ENCODE data around the gene ADGRL2.

ADGRL2 gene

DNA sequence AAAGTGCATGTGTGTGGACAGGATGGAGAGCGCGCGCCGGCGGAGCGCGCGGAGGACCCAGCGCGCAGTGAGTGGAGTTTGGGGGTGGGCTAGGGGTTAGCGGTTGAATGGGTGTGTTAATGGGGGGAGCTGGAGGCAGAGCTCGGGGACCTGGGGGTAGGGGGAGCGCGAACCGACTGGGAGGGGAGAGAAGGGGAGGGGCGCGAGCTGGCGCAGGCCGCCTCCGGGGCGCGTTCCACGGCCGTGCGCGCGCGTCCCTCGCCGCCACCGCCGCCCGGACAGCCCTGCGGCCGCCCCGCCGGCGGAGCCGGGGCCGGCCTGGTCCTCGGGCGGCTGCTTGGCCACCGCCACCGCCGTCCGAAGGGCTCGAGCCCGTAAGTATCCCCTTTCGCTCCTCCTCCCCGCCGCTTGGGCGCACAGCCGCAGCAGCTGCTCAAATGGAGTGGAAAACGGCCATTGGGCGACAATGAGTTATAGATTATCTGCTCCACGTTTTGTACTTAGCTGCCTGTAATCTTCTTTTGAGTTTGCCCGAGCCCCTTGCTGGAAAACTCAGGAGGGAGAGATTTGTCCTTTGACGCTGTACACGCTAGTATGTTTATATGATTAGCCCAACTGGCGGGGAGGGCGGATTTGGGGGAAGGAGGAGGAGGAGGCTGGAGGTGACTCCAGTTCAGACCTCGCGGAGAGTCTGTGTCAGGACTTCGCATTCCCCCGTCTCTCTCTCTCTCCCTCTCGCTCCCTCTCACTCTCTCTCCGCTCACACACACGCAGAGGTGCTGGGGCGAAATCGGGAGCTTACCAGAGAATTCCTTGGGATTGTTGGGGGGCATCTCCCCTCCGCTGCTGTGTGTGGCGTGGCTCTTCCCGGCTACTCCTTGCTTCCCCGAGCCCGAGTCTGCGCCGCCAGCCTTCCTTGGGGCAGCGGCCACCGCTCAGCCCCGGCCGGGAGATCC lies at the start of gene ADGRL2:
Gene ADGRL2, plus strand, starts transcription at position 240 of the 956 bp plus-strand sequence. CDS start 36,051 bp downstream, outside the sequence.
- no peak for DNase-seq (ENCODE audit: low read depth in 2 of 2)

DNA sequence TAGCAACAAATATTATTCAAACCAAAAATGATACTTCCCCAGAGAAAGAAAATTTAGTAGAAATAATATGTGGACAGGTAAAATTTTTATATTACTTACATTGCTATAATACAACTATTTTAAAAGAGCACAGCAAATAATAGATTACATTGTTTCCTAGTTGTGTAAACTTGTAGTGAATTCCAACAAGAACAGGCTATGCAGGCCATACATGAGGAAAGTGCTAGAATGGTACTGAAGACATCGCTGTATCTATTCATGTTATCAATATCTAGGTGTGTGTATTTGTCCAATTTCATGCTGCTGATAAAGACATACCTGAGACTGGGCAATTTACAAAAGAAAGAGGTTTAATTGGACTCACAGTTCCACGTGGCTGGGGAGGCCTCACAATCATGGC lies 47.9 kb upstream of the ADGRL2 start:
- no peak for DNase-seq (ENCODE audit: low read depth in 2 of 2)

DNA sequence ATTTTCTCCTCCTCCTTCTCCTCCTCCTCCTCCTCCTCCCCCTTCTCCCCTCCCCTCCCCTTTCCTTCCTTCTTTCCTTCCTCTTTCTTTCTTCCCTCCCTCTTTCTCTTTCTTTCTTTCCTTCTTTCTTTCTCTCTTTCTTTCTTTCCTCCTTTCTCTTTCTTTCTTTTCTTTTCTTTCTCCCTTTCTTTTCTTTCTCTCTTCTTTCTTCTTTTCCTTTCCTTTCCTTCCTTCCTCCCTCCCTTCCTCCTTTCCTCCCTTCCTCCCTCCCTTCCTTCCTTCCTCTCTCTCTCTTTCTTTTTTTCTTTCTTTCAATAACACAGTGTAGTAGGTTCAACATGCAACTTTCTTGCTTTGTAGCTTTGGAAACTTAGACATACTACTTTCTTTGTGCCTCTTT lies 46.3 kb upstream of the ADGRL2 start:
- no peak for DNase-seq (ENCODE audit: low read depth in 2 of 2)

DNA sequence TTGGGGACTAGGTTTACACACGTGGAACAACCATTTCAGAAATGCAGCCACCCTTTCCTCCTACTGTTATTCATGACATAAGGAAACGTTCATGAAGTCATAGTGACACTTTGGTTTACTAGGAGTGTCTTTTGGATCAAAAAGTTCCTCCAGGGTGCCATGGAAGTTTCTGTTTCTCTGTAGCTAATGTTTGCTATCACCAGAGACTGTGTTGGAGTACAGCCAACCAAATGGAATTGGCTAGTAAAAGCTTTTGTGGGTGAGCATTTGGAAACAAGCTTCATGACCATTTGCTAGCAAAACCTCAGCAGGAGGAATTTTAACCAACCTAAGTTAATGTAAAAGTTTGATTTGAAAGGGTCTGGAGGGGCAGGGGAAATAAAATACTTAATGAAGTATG lies 43.9 kb upstream of the ADGRL2 start:
- no peak for DNase-seq (ENCODE audit: low read depth in 2 of 2)

DNA sequence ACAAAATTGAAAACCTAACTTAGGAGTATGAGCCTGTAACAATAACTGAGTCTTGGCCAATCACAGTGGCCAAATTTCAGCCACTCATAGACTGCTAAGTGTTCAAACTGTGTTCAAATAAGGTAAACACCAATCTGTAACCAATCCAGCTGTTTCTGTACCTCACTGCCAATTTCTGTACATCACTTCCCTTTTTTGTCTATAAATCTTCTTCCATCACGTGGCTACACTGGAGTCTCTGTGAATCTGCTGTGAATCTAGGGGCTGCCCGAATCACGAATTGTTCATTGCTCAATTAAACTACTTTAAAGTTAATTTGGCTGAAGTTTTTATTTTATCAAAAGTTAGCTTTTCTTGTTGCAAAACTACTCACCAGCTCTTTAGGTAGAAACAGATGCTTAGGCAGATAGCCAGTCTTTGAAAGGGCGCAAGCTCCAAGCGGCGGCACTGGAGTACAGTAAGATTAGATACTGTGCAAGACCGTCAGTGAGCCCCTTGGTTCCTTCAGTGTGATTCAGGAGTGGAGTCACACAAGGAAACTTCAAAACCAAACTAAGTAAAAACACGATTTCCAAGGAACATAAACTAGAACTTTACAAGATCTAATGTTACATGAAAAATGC lies 43.2 kb upstream of the ADGRL2 start:
- DNase-seq (ENCODE audit: low read depth in 2 of 2): no peak

DNA sequence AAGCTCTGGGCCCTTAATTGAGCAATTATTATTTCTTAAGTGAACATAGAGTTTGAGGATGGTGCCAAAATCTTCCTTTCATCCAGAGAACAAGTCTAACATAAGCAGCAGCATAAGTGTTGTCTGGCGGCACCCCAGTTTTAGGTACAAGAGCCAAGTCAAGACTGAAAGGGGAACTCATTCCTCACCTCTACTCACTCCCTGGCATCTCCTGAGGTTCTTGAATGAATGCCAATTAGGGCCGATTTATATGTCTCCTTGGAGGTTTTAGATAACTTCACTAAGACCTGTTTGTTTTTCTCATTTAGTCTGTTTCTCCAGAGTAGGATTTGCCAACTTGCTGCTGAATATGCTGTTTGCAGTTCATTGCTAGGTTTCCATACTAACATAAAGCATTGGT lies 42.6 kb upstream of the ADGRL2 start:
- no peak for DNase-seq (ENCODE audit: low read depth in 2 of 2)

DNA sequence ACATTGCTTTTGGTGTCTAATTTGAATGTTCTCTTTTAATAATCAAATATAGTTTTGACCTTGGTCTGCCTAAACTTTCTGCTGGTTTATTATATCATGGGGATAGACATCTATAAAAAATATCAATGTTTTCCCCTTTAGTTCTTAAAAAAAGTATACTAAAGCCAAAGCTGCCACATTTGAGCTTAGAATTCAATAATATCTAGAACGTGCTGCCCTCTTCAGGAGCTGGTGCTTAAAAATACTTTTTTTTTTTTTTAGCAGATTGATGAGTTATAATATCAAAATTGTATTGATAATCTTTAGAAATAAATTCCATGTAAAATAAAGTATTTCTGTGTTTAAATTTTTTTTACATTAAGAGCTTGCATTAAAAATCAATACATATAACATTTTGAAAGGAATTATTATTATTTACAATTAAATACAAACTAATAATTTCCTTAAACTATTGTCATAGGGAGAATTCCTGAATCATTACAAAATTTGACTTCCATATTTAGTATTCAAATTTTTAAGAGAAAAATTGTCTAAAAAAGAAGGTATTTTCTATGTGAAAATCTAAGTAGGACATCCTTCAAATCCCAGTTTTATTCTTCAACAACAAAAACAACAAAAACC lies 40.1 kb upstream of the ADGRL2 start:
- no peak for DNase-seq (ENCODE audit: low read depth in 2 of 2)

DNA sequence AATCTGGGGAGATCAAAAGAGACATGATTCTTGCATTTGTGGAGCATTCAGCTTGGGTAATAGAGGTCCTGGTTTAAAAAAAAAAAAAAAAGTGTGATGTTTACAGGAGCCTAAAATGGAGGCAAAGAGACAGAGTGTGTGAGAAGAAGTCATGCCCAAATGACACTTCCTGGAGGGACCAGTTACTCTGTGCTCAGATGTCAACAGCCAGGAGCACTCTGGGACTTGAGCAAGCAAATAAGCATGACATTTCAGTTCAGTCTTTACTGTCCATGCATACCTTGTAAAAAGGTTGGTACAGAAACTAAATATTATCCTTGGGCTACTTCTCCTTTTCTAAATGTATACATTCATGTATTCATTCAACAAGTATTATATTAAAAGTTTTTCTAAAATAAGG lies 25.2 kb upstream of the ADGRL2 start:
- no peak for DNase-seq (ENCODE audit: low read depth in 2 of 2)

DNA sequence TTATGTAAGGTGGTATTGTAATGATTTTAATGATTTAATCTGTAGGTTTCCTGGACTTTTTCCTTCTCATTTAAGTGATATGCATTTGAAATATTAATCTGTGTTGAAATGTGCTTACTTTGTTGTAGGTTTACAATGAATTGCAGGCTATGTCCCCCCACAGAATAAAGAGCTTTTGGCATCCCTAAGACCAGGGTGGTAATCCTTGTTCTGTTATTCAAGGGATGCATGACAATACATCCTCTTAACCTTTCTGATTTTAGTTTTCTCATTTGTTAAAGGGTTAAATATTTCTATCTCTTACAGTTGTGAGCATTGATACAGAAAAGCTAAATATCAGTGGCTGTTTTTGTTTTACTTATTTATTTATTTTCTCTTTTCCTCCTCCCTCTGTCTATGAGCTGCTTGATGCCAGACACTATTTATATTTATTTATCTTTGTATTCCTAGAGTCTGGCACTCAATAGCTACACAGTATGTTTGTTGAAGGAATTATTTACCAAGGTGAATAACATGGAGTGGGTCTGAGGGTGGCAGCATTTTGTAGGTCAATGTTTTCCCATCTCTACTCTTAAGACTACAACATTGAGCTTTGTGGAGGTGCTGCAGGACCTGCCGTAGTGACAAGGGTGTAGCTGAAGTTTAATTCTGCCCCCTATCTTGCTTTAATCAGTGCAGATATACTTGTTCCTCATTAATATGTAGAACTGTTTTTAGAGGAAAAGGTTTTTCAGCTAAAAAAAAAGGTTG lies 19.9 kb upstream of the ADGRL2 start:
- no peak for DNase-seq (ENCODE audit: low read depth in 2 of 2)

DNA sequence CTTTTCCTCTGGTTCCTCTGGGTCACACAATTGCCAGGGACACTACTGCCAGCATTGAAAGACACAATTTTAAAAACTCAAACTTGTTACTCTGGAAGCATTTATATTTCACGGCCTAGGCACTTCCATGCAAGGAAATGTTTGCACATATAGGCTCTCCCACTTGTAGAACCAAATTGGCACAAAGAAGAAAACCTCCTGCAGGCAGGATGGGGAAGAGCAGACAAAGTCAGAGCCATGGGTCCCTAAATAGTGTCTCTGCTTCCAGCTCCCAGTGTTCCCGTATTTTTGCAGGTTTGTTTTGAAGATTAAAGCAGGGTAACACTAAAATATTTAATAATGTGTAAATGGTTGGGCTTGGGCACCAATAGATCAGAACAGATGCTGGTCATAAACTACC lies 19.0 kb upstream of the ADGRL2 start:
- no peak for DNase-seq (ENCODE audit: low read depth in 2 of 2)

DNA sequence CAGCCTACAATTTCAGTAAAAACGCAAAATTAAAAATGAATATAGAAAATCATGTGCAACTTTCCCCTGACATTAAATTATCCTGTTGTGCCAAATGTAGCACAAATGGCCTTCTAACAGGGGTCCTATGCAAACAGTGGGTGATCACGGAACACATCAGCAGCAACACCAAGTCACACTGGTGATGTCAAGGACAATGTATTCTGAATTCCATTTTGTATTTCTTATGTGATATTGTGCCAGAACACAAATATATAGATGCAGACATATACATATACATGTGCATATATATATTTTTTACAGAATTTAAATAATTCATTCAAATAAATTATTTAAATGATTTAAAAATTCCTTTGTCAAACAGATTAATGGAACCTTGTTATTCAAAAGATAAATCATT lies 8.6 kb upstream of the ADGRL2 start:
- DNase-seq (ENCODE audit: low read depth in 2 of 2): no peak

DNA sequence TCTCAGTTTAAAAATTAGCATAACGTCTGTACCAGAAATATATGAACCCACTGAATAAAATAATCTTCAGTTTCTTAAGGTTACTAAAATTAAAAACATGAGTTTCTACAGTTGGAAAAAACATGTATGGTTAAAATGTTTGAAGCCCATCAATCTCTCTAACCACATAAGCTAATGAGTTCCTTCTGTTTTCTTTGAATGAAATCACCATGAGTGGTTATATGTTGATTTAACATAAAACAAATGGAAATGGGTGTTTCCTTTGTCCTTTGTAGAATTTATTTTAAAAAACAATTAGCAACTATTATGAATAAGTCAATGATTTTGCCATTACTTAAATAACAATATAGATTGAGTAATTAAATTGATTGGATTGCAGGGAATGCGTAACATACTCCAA lies 3.0 kb upstream of the ADGRL2 start:
- DNase-seq (ENCODE audit: low read depth in 2 of 2): no peak

DNA sequence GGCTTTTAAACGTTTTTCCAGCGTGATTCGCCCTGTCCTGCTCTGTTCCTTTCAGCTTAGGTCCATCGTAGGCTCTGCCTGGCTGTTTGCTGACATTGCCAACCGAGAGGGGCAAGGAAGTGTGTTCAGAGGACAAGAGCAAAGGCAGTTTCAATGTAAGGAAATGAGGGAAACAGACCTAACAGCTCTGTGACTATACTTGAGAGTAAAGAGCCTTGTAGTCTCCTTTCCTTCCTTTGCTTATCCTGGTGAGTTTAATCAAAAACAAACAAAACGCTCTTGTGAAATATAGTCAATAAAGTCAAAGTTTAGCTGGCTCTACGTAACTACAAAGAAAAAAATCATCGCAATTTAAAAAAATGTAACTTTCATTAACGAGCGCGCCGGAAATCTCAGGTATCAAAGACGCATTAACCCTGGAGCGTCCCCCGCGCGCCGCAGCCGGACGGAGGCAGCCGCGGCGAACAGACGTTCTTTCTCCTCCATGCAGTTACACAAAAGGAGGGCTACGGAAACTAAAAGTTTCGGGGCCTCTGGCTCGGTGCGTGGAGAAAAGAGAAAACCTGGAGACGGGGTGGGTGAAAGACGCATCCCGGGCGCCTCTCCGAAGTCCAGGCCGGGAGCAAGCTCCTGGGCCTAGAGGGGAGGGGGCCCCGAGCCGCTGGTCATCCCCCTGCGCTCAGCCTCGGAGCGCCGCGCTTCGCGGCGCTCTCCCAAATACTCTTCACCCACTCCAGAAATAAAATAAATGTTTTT lies 617 bp upstream of the ADGRL2 start:
- DNase-seq (ENCODE audit: low read depth in 2 of 2): no peak

DNA sequence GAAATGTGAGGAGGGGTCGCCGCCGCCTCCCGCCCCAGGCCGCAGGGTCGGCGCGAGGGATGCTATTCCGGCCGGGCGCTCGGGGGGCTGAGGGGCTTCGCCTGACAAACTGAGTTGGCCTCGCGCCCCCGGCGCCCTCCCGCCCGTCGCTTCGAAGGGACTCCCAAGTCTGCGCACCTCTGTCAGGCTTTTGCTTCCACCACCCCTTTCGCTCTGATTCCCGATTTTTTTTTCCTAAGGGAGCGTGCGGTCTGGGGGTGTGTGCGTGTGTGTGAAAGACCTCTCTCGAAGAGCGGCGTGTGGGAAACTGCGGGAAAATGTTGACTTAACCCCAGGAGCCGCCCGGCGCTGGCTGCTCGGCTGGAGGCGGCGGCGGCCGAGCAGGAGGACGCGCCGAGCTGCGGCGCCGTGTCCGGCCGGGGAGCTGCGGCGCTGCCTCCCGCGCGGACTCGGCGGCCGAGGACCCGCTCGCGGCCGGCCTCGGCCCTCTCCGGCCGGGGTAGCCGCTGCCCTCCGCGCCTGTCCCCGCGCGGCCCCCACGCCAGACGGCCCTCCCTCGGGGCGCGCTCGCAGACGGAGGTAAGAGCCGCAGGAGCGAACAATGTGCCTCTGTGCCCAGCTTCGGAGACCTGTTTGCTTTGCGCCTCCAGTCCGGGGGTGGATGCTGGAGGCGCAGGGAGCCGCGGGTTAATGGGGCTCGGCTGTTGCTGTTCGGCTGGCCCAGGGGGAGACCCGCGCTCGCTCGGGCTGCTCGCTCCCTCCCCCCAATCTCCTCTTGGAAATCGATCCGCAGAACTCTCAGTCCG lies 1.1 kb downstream of the ADGRL2 start:
- DNase-seq (ENCODE audit: low read depth in 2 of 2): no peak

DNA sequence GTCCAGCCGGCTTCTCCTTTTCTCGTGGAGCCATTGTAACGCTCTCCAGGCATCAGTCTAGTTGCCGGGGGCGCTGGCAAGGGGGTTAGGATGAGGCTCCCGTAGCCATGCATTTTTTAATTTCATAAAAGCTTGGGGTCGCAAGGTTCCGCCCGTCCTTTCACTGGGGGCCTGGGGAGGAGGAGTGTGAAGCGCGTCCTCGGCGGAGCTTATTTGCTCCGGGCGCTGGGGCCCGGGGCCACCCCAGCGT lies 1.6 kb downstream of the ADGRL2 start:
- DNase-seq (ENCODE audit: low read depth in 2 of 2): no peak

DNA sequence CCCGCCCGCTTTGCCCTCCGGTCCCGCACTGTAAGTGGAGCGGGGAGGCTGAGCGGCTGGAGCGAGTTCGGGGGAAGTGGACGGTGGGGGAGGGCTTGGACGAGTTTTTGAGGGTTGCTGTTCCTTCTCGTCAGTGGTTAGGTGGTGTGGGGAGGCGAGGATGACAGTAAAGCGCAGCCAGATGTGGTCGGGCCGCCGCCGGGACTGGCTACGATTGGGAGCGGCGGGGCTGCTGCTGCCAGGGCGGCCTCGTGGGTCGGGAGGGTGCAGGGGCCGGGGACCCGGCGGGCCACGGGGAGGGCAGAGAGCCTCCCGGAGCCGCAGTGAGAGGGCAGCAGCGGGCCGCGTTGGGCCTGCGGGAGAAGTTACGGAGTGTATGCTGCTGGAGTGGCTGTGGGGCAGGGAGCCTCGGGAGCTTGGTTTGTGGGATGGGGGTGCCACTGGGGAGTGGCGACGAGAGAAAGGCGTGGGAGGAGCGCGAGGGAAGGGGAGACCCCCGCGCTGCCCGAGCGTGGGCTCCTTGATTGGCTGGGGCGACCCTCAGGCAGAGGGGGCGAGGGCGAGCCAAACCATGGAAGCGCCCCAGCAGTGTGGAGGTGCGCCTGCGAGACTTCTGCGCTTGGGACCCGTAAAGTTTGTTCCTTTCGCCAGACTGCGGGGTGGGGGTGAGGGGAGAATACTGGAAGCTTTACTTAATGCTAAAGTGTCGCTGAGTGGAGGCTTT lies 2.1 kb downstream of the ADGRL2 start:
- DNase-seq (ENCODE audit: low read depth in 2 of 2): no peak

DNA sequence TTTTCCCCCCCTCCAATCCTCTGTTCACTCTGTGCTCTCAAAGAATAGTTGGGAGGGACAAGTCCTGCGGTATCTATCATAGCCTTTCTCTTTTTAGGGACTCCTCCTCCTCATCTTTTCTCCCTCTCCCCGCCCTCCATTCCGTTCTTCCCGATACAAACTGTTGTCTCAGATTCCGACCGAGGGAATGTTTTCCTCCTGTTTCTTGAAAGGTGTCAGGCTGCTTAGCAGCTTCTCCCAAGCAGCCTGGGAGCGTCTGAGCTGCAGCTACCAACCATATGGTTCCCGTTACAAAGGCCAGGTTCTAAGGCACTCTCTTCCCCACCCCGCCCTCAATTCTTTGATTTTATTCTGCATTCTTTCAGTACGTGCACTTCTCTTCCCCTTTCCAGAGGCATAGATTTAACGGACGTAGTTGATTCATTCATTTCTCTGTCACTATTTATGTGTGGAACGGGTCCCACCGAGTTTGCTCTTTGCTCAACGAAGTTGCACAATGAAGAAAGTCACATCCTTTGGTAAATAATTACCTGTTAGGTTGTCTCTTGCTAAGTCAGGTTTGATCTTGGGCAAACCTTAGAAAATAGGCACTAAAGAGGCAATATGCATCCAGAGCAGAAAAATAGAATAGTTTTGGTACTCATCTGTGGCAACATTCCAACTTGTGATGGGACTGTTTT lies 2.8 kb downstream of the ADGRL2 start:
- DNase-seq (ENCODE audit: low read depth in 2 of 2): no peak

DNA sequence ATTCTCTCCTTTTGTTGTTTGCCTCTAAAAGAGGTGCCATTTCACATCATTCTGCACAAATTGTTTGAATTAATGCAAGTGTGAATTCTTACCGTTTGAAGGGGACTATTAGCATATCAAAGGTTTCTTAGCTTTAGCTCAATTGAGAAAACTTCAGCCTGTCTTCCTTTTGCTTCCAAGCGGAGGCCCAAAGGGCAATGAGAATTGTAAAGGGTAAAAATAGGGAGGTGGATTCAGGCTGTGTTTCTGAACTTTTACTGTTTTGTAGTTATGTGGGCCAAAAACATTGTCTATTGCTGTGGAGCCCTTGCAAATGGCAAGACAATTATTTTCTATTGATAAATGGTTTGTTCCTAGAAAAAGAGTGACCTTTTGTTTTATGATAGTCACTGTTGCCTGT lies 3.6 kb downstream of the ADGRL2 start:
- no peak for DNase-seq (ENCODE audit: low read depth in 2 of 2)
